ENCODE measurements around the gene KRABD2.

KRABD2 gene

DNA sequence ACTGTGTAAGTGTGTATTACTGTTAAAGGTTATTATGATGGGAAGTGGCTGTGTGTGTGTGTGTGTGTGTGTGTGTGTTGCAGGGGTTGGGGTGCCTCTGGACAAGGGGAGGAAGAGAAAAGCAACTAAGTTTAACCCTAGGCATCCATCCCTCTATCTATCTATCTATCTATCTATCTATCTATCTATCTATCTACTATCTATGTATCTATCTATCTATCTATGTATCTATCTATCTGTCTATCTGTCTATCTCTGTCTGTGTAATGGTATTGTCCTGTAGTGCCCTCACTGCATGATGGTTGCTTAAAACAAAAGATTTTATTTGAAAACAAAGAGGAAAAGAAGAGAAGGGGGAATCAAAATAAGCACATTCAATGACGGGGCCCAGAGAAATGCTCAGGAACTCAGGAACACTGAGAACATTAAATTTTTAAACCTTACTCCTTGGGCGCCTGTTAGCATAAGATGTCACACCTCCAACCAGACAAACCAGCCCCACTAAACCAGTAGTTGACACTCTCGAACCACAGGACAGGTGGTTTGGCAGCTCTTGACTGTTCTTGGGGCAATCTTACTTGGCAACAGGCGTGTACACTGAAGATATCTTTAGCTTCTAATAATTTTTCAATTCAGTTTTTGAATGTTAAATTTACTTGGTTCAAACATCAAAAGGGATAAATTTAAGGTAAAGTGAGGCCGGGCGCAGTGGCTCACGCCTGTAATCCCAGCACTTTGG lies 11.6 kb upstream of the KRABD2 start:
- H3K9me3 ChIP-seq (ENCODE audit: insufficient read depth, low read depth, low read length) = no peaks in the 10 kb centered on the region
- H3K4me1 ChIP-seq (ENCODE audit: insufficient read depth, low read length) = peaks cover 20% of the 10 kb centered on the region
- no peaks in the 10 kb centered on the region for H3K36me3 ChIP-seq (ENCODE audit: insufficient read depth, low read length)
- no peak overlapping the region for H2AFZ ChIP-seq (ENCODE audit: low read depth, low read length)
- no peaks in the 10 kb centered on the region for H4K20me1 ChIP-seq (ENCODE audit: insufficient read depth, low read length)
- TF ChIP-seq EZH2 (IDR thresholded peaks at IDR 0.05; ENCODE audit: insufficient read depth, low read length) = no peak
- no peak for TF ChIP-seq CTCF (IDR thresholded peaks at IDR 0.05; ENCODE audit: insufficient read depth, low read depth, low read length)
- FAIRE-seq (no peak), DNase-seq (ENCODE audit: low read depth) (no peak)
- Mint-ChIP-seq H3K36me3 (ENCODE audit: low read depth, unreplicated experiment) (no peaks in the 10 kb centered on the region), H3K9me3 (ENCODE audit: unreplicated experiment) (no peaks in the 10 kb centered on the region), H3K4me3 (ENCODE audit: unreplicated experiment) (no peak overlapping the region), H3K27ac (ENCODE audit: unreplicated experiment) (no peak overlapping the region), H3K4me1 (ENCODE audit: low read depth, unreplicated experiment) (peaks cover 17% of the 10 kb centered on the region), H3K27me3 (ENCODE audit: low read depth, unreplicated experiment) (no peaks in the 10 kb centered on the region)
- no peak overlapping the region for H3K27ac ChIP-seq (ENCODE audit: low read depth, low read length)
- no peaks in the 10 kb centered on the region for H3K79me2 ChIP-seq (ENCODE audit: insufficient read depth, low read length)
- no peak overlapping the region for H3K9ac ChIP-seq (ENCODE audit: low read length)
- H3K27me3 ChIP-seq (ENCODE audit: insufficient read depth, low read length) = no peaks in the 10 kb centered on the region
- no peak overlapping the region for H3K4me2 ChIP-seq (ENCODE audit: low read length)
- no peak overlapping the region for H3K4me3 ChIP-seq (ENCODE audit: insufficient read depth, low read depth, low read length)

DNA sequence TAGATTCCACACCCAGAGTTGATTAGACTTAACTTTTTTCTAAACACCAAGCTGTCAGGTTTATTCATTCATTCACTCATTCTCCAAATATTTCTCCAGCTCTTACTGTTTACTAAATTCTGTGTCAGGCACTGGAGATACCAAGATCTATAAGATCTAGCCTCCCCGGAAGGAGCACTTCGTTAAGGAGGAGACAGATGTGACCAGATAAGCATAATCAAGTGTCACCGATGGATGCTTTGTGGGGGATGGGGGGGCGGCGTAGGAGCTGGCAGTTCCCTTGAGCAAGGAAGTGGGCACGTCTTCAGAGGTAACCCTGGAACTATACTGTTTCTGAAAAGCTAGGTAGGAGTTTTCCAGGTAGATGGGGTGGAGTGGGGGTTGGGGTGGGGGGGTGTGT lies 10.3 kb upstream of the KRABD2 start:
- H3K9me3 ChIP-seq (ENCODE audit: insufficient read depth, low read depth, low read length) = no peaks in the 10 kb centered on the region
- Mint-ChIP-seq H3K4me3 (ENCODE audit: unreplicated experiment) (peak overlapping the region; percentile 63), H3K36me3 (ENCODE audit: low read depth, unreplicated experiment) (peaks cover 3% of the 10 kb centered on the region), H3K27ac (ENCODE audit: unreplicated experiment) (peak overlapping the region; percentile 3), H3K9me3 (ENCODE audit: unreplicated experiment) (no peaks in the 10 kb centered on the region), H3K4me1 (ENCODE audit: low read depth, unreplicated experiment) (peaks cover 18% of the 10 kb centered on the region), H3K27me3 (ENCODE audit: low read depth, unreplicated experiment) (no peaks in the 10 kb centered on the region)
- no peaks in the 10 kb centered on the region for H3K27me3 ChIP-seq (ENCODE audit: insufficient read depth, low read length)
- H2AFZ ChIP-seq (ENCODE audit: low read depth, low read length) = no peak overlapping the region
- no peak for FAIRE-seq
- H3K27ac ChIP-seq (ENCODE audit: low read depth, low read length) = no peak overlapping the region
- peaks cover 2% of the 10 kb centered on the region for H3K36me3 ChIP-seq (ENCODE audit: insufficient read depth, low read length)
- peaks cover 8% of the 10 kb centered on the region for H4K20me1 ChIP-seq (ENCODE audit: insufficient read depth, low read length)
- H3K4me3 ChIP-seq (ENCODE audit: insufficient read depth, low read depth, low read length) = no peak overlapping the region
- no peak overlapping the region for H3K9ac ChIP-seq (ENCODE audit: low read length)
- peaks cover 12% of the 10 kb centered on the region for H3K79me2 ChIP-seq (ENCODE audit: insufficient read depth, low read length)
- no peak overlapping the region for H3K4me2 ChIP-seq (ENCODE audit: low read length)
- H3K4me1 ChIP-seq (ENCODE audit: insufficient read depth, low read length) = peaks cover 18% of the 10 kb centered on the region
- TF ChIP-seq EZH2 (IDR thresholded peaks at IDR 0.05; ENCODE audit: insufficient read depth, low read length) = no peak
- TF ChIP-seq CTCF (IDR thresholded peaks at IDR 0.05; ENCODE audit: insufficient read depth, low read depth, low read length) = no peak
- no peak for DNase-seq (ENCODE audit: low read depth)

DNA sequence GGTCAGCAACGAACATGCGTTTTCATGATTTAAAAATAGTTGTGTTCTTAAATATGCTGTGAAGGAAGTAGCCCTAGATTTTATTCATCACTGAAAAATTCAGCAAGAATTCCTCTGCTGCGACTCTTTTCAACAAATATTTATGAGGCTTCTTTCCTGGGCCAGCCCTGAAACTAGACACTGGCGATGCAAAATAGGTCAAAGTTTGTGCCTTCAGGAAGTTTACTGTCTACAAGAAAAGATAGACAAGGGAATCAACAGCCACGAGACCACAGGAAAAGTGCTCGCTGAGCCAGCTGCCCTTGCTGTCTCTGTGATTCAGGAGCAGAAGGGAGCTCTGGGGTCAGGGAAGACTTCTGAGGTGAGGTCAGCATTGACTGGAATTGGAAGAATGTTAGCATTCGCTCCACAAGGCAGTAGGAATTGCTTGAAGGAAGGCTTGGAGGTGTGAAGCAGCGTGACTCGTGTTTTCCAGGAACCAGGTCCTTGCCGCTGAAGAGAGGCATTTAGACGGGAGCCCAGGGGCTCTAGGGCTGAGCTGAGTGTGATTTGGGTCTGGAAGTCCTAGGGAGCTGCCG lies 8.4 kb upstream of the KRABD2 start:
- Histone ChIP-seq H3K9ac (ENCODE audit: low read length) (peak overlapping the region; percentile 98), H3K4me1 (ENCODE audit: insufficient read depth, low read length) (peaks cover 30% of the 10 kb centered on the region), H3K27ac (ENCODE audit: low read depth, low read length) (peak overlapping the region; percentile 70), H2AFZ (ENCODE audit: low read depth, low read length) (no peak overlapping the region), H3K36me3 (ENCODE audit: insufficient read depth, low read length) (peaks cover 19% of the 10 kb centered on the region), H3K4me2 (ENCODE audit: low read length) (peak overlapping the region; percentile 94), H4K20me1 (ENCODE audit: insufficient read depth, low read length) (peaks cover 28% of the 10 kb centered on the region), H3K27me3 (ENCODE audit: insufficient read depth, low read length) (no peaks in the 10 kb centered on the region), H3K79me2 (ENCODE audit: insufficient read depth, low read length) (peaks cover 31% of the 10 kb centered on the region), H3K4me3 (ENCODE audit: insufficient read depth, low read depth, low read length) (no peak overlapping the region), H3K9me3 (ENCODE audit: insufficient read depth, low read depth, low read length) (no peaks in the 10 kb centered on the region)
- Mint-ChIP-seq H3K4me3 (ENCODE audit: unreplicated experiment) (peak overlapping the region; percentile 83), H3K36me3 (ENCODE audit: low read depth, unreplicated experiment) (peaks cover 10% of the 10 kb centered on the region), H3K27ac (ENCODE audit: unreplicated experiment) (peak overlapping the region; percentile 96), H3K9me3 (ENCODE audit: unreplicated experiment) (no peaks in the 10 kb centered on the region), H3K4me1 (ENCODE audit: low read depth, unreplicated experiment) (peaks cover 30% of the 10 kb centered on the region), H3K27me3 (ENCODE audit: low read depth, unreplicated experiment) (no peaks in the 10 kb centered on the region)
- TF ChIP-seq CTCF (IDR thresholded peaks at IDR 0.05; ENCODE audit: insufficient read depth, low read depth, low read length) (no peak), EZH2 (IDR thresholded peaks at IDR 0.05; ENCODE audit: insufficient read depth, low read length) (no peak)
- DNase-seq (ENCODE audit: low read depth) (peak; percentile 94), FAIRE-seq (peak; percentile 73)

All from astrocyte (in vitro differentiated cells and primary cell).